HG03439 (cell line): Measurements from ENCODE around the gene HDAC7.

Source experiments
- ATAC-seq: cut with Tn5 transposase; IDR thresholded peaks from one replicate; pipeline ENCODE4 v1.9.1; 2021; ENCODE audit warnings: mild to moderate bottlenecking, moderate library complexity; ENCODE audit not compliant: unreplicated experiment

Gene HDAC7

GRCh38 chr12:47782372-47782770 is 37.3 kb downstream of the HDAC7 start:
- no peak for ATAC-seq

- ATAC-seq = no peak
These were observed 38.0 kb downstream of the HDAC7 start for GRCh38 chr12:47781479-47782371.

DNA sequence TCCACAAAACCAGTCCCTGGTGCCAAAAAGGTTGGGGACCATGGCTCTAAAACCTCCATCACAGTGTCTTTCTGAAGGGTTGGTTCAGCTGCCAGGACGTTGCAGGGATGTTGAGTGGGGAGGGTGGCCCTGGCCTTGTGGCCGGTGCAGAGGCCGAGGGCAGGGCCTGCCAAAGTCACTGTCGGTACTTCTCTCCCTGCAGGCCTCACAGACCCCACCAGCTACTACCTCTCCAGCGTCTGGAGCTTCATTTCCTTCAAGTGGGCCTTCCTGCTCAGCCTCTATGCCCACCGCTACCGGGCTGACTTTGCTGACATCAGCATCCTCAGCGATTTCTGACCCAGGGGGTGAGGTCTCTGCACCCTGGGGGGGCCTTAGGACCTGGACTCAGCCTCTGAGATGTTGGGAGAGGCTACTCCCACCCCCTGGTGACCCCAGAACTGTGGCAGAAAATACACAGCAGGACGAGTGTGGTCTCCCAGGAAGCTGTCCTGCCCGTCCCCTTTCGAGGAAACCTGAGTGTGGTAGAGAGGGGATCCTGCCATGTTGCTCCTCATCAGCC is 39.7 kb downstream of the HDAC7 start:
- ATAC-seq = no peak

GRCh38 chr12:47779301-47779942 is 40.3 kb downstream of the HDAC7 start:
- peak; percentile 64 for ATAC-seq

- ATAC-seq = no peak
These were observed 40.8 kb downstream of the HDAC7 start for GRCh38 chr12:47778881-47779280.

DNA sequence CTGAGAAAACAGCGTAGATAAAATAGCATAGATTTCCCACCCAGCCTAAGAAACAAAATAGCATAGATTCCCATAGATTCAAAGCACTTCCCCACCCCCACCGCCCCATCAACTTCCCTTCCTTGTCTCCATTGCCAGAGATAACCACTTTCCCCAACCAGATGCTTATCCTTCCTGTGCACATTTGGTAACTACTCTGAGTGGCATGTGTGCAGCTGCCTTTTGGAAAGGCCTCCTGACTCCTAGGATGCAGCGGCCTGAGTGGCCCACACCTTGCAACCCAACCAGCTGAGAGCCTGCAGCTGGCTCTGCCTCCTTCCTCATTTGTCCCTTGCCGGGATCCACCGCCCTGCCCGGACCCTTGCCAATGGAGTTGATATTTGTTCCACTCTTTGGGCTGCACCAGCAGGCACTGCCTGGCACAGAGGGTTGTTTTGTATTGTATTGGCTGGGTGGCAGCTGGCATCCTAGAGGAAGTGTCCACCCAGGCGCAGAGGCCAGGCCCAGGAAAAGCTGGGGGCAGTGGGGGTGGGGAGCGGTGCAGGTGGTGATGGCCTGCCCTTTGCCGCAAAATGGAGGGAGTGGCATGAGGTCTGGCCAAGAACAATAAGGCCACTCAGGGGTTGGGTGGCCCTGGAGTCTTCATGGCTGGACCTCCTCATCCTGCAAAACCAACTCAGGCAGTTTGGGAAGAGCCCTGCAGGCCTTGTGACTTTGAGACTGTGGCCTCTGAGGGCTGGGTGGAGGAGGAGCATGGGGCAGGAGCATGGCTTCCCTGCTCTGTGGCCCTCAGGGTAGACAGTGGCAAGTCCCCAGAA is 41.8 kb downstream of the HDAC7 start:
- no peak for ATAC-seq

DNA sequence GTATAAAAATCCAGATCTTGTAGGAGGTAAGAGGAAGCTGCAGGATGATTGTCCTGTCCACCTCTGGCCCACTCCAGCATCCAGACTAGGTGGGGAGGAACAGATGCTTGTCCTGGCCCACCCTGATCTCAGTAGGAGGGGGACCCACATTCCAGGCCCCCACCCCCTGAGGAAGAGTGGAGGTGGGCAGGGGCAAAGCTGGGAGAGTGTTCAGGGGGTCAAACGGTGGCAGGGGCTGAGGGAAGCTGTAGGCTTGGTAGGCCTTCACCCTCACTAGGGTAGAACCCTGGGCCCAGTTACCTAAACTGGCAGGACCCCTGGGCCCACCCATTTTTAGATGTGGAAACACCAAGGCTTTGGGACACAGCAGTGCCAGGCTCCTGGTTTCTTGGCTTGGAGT is 42.6 kb downstream of the HDAC7 start:
- no peak for ATAC-seq

GRCh38 chr12:47776471-47777143 is 43.1 kb downstream of the HDAC7 start:
- no peak for ATAC-seq

DNA sequence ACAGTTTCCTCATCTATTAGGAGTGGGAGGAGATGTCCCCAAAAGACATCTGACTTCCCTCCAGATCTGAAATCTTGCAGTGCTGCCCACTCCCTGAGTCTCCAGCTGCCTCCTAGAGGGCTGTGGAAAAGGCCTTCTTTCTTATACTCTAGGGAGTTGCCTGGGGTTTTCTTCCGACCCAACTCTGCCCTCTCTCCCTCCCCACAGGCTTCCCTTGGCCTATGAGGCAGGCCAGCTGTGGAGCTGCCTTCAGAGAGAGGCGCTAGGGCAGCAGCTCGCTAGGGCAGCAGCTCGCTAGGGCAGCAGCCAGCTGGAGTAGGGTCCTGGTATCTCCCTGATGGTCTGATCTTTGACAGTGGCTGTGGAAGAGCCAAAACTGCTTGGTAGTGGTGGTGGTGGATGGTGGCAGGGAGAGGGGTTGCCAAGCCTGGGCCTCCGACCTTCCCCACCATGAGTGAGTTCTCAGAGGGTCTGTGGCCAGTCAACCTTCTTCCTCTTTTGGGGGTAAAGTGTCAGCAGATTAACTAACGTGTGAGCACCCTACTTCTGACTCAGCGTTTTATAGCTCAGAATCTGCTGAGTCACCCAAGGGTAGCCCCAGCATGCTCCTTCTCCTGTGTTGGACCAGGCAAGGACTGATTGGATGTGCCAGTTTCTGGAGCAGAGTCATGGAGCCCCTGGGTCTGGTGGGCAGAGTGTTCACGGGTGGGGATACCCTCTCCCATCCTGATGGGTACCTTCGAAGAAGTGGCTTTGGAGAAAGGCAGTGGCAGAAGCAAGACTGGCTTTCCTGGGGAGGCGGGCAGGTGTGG is 44.4 kb downstream of the HDAC7 start:
- ATAC-seq = no peak

- ATAC-seq = no peak
These were observed 45.0 kb downstream of the HDAC7 start for GRCh38 chr12:47774663-47775062.

- ATAC-seq = no peak
These were observed 45.7 kb downstream of the HDAC7 start for GRCh38 chr12:47773858-47774580.

DNA sequence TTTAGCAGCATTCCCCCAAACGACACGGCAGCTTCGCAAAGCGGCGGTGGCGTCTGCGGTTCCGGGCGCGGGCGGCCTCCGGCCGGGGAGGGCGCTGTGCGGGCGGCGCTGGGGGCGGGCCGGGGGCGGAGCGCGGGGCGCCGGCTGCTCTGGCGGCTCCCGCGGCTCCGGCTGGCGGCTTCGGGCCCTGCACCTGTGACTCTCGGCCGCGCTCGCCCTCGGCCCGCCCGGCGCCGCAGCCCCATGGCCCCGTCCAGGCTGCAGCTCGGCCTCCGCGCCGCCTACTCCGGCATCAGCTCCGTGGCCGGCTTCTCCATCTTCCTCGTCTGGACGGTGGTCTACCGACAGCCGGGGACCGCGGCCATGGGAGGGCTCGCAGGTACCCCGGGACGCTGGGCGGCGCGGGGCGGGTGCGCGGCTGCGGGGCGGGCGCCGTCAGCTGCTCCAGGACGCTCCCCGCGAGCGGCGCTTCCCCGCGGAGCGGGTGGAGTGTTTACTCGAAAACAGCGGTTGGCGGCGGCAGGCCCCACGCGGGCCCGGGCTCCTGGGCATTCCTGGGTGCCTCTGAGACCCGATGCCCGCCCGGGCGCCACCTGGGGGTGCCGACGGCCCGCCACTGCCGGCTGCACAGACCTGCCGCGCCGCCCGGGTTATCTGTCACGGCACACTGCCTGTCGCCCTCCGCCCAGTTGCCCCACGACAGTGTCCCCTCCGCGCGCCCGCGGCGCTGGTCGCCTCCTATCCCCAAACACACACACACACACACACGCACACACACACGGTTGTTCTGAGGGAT is 46.4 kb downstream of the HDAC7 start, which contains the start of gene SLC48A1:
Gene SLC48A1, plus strand, starts transcription at position 177 of the 796 bp plus-strand sequence. Its CDS starts 67 bp downstream, at position 244.
- peak; percentile 81 for ATAC-seq

DNA sequence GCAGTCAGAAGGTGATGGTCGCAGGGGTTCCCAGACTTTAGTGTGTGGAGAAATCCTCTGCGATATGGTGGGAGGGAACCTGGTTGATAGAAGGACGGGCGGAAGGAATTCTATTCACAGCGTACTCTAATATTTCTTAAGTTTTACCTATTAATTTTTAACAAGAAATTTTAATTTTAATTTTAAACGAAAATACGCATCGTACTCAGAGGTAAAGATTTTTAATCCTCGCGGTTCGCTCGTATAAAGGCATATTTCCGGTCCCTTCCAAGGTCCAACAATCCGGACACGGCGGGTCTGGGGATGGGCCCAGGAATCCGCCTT is 47.0 kb downstream of the HDAC7 start:
- no peak for ATAC-seq

DNA sequence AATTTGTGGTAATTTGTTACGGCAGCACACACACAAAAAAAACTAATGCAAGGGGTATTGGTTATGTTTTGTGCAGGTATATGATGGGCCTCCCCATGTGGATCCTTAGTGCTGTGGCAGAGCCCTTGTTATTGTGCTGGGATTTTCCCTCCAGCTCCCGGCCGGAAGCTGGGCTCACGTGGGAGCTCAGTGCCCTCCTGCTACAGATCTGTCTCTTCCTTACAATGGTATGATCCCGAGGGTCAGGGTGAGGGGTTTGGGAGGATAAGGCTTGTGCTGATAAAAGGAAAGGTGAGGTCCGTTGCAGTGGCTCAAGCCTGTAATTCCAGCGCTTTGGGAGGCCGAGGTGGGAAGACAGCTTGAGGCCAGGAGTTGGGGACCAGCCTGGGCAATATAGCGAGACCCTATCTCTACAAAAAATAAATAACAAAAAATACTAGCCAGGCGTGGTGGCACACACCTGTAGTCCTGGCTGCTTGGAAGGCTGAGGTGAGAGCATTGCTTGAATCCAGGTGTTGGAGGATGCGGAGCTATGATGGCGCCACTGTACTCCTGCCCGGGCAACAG is 47.5 kb downstream of the HDAC7 start:
- no peak for ATAC-seq

GRCh38 chr12:47771304-47771703 is 48.4 kb downstream of the HDAC7 start:
- no peak for ATAC-seq

- no peak for ATAC-seq
These were observed 49.5 kb downstream of the HDAC7 start for GRCh38 chr12:47770086-47770726.
